HPDE6-E6E7 (cell line): Measurements from ENCODE around the gene FBXL19.
"Not testable (repeated sequence)": the region's sequence is repeated elsewhere in the genome, so short reads cannot be mapped to it uniquely, and the experiment has no call there.

Experiments
- DNase-seq: peaks from one replicate; pipeline ENCODE4 v3.0.0; 2011; ENCODE audit warnings: missing footprints; ENCODE audit errors: extremely low spot score

FBXL19 gene

DNA sequence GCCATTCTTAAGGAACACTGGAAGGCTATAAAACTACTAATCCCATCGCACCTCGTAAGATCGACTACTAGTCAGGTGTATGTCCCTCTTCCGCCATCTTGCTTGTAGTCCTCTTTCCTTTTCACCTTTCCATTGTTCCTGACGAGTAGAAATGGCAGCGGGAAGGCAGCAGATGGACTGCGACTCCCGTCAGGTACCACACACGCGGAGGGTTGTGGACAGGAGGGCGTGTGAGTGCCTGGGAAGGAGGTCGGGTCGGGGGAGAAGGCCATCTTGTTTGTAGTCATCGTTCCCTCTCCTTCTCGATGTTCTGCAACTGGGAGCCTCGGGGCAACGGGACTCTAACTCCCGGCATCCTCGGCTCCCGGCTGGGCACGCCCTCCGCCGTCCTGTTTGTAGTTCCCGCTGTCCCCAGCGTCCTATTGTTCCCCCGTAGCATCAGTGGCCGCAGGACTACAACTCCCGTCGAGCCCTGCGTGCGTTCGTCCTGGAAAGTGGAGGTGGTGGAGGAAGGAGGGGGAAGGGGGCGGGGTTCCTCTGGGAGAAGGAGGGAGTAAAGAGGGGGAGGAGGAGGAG, 324 bp upstream of the FBXL19 start:
- peak; percentile 96 for DNase-seq

DNA sequence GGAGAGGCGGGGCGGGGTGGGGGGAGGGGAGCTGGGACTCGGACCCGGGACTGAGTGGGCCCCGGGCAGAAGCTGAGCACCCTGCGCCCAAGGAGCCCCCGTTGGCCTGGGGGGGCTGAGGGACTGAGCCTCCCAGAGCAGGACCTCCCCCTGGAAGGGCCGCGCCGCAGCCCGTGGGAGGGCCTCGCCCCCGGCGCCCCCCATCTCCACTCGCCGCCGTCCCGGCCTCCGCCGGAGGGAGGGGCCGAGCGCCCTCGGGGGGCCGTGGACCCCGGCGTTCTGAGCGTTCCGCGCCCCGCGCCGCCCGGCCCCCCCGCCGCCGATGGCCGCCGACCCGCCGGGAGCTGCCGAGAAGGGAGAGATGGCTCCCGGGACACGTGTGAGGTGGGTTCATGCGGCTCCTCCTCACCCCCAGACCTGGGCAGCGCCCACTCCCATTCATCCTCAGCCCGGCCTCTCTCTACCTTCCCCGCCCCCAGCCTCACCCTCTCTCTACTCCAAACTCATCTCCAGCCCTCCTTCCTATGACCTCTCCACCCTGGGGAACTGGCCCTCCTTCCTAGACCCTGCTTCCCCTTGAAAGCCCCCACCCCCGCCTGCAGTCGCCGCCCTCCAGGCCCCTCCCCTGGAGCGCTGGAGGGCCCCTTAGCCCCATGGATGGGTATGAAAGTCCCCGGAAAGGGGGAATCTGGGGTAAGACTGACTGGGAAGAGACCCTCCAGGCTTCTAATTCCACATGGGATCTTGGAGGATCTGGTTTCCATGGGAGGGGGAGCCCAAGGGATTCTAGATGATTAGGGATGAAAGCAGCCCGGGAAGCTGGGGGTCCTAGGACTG, 922 bp downstream of the FBXL19 start:
- no peak for DNase-seq

DNA sequence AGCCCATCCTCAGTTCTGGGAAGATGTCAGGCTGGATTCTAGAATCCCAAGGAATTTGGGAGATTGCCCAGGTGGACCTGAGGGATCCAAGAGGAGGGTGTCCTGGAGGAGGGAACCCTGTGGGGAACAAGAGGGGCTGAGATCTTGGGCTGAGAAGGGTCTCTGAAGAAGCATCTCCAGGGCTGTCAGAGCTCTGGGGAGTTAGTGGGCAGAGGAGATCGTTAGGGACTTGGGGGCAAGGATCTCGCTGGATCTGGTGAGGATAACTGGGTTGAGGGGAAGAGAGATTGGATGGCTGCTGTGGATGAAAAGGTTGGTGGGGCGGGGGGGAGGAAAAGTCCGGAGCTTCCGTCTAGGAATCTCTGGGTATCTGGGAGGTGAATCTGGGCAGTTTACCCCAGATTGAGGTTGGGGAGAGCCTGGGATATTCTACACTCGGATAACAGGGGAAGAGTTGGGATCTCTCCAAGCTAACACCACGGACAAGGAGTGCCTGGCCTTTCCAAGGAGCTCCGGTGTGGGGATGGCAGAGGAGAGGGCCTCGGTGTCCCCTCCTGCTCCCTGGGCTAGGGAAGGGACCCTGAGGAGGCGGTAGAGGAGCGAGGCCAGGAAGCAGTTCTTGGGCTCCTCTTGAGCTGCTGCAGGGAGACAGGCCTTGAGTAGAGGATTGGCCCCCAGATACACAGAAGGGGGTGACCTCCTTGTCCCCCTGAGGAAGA, 1.7 kb downstream of the FBXL19 start:
- no peak for DNase-seq

DNA sequence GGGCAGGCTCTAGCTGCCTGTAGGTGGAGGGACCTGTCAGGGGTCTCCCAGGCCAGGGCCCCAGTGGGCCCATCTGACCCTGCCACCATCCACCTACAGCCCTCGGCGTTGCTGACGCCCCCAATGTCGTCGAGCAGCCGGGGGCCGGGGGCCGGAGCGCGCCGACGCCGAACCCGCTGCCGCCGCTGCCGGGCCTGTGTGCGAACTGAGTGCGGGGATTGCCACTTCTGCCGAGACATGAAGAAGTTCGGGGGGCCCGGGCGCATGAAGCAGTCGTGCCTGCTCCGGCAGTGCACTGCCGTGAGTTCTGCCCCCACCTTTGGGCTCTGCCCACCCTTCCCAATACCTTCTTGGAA, 2.2 kb downstream of the FBXL19 start:
- no peak for DNase-seq

DNA sequence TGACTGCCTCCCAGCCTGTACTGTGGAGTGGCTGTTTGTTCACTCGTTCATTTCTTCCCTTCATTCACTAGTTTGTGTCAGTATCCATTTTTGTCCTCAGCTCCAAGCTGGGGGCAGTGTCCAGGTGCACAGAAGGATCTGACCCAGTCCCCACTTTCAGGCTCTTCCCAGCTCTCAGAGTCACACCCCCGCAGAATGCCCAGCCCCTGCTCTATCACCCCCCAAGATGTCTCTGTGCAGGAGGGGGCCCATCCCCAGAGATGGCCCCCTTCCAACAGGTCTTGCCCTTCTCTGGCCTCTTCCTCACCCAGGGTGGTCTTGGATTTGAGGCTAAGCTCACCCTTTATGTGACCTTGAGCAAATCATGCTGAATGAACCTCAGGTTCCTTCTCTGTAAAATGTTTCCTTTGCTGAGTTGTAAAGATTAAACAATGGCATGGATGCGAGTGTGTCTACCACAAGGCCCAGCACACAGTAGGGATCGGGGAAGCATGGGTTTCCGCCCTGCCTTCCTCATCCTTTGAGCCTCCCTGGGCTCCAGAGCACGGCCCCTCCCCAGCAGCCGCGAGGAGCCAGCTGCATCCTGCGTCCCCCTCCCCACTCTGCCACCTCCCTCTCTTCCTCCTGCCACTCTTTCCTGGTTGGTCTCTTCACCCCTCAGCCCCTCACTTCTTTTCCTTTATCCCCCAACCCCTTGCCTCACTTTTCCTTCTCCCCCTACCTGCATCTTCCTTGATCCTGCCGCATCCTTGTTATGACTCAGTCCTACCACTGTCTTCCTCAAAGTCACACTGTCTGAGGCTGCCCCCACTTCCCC, 2.8 kb downstream of the FBXL19 start:
- DNase-seq = no peak

DNA sequence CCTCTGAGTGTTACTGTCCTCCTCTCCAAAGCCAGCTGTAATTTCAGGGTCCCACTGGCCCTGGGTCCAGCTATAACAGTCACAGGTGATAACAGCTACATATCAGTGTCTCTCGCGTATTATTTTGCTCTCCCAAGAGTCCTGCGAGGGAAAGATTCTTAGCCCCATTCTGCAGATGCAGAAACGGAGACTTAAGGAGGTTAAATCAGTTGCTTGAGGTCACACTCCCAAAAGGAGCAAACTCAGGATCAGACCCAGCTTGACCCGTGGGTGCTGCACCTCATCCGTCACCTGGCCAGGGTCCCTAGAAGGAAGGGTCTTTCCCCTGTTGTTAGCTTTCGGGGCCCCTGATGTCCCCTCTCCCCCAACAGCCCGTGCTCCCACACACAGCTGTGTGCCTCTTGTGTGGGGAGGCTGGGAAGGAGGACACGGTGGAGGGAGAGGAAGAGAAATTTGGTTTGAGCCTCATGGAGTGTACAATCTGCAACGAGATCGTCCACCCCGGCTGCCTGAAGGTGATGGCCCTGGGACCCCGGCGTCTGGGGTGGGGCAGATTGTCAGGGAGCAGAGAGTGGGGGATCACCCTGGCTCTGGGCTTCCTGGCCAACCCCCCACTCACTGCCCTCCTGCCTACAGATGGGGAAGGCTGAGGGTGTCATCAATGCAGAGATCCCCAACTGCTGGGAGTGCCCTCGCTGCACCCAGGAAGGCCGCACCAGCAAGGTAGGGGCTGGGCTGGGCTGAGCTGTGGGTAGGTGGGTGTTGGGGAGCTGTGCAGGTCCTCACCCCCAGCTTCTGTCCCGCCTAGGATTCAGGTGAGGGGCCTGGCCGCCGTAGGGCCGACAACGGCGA, 3.8 kb downstream of the FBXL19 start:
- no peak for DNase-seq

DNA sequence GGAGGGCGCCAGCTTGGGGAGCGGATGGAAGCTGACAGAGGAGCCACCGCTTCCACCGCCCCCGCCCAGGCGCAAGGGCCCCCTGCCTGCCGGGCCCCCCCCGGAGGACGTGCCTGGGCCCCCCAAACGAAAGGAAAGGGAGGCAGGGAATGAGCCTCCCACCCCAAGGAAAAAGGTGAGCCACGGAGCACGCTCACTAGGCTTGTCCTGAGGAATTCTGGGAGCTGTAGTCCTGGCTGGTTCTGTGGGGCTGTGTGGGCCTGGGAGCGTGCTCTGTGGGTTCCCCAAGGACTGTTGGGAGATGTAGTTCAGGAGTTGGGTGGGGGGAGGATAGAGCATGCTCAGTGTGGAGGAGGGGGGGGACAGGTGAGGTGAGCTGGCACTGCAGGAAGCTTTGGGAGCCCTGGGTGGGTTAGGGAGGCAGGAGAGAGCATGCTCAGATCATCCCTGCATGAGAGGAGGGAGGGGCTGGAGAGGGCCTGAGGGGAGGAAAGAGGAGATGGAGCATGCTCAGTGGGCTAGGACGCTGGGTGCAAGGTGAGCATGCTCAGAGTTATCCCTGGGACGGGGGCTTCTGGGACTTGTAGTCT, 4.5 kb downstream of the FBXL19 start:
- DNase-seq = no peak

DNA sequence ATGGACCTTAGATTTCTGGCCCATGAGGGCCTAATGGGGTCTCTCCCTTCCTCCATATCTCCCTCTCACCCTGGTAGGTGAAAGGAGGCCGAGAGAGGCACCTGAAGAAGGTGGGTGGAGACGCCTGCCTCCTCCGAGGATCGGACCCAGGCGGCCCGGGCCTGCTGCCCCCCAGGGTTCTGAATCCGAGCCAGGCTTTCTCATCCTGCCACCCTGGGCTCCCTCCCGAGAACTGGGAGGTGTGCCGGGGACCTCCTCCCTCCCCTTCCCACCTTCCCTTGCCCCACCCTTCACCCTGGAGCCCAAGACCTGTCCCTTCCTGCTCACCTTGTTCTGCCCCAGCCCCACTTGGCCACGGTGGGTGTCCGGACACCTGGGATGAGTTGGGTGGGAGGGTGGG, 5.0 kb downstream of the FBXL19 start:
- DNase-seq = no peak

DNA sequence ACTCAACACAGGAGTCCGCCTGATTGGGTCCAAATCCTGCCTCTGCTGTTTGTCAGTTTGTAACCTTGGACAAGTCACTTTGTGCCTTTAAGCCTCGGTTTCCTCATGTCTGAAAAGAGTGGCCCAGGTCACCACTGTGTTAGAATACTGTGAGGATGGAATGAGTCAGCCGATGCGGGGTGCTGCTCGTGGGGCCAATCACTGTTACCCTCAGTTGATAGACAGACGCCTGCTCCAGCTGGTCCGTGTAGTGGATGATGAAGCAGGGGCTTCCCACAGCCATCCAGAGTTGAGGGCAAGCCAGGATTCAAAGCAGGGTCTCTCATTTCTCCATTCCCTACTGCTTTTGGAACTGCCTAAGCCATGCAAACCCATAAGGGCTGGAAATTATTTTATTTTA, 5.8 kb downstream of the FBXL19 start:
- no peak for DNase-seq

DNA sequence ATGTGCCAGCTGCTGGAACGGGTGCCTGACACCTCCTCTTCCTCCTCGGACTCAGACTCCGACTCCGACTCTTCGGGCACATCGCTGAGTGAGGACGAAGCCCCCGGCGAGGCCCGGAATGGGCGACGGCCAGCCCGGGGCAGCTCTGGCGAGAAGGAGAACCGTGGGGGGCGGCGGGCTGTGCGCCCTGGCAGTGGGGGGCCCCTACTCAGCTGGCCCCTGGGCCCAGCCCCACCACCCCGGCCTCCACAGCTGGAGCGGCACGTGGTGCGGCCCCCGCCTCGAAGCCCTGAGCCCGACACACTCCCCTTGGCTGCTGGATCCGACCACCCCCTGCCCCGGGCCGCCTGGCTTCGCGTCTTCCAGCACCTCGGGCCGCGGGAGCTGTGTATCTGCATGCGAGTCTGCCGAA, 6.8 kb downstream of the FBXL19 start:
- no peak for DNase-seq

DNA sequence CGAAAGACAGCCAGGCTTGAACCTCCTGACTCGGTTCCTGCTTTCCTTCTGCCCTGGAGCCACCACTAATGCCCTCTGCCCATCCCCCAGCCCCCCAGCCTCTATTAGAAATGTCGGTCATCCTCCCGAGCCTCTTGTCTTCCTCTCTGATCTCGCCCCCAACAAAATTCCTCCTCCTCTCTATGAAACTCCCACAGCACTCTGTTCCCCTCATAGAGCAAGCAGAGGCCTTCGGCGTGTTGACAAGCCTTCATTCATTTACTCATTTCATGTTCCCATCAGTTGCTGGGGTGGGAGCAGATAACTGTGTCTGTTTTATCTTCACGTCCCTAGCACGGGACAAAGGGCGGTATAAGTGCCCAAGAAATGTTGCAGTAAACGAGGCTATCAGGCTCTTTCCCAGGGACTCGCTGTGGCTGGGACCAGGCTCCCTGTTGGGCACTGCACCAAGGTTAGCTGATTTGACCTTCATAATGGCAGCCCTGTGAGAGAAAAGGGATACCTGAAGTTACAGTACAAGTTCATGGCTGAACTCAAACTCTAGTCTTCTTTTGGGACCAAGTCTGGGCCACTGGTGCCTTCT, 7.8 kb downstream of the FBXL19 start:
- no peak for DNase-seq

DNA sequence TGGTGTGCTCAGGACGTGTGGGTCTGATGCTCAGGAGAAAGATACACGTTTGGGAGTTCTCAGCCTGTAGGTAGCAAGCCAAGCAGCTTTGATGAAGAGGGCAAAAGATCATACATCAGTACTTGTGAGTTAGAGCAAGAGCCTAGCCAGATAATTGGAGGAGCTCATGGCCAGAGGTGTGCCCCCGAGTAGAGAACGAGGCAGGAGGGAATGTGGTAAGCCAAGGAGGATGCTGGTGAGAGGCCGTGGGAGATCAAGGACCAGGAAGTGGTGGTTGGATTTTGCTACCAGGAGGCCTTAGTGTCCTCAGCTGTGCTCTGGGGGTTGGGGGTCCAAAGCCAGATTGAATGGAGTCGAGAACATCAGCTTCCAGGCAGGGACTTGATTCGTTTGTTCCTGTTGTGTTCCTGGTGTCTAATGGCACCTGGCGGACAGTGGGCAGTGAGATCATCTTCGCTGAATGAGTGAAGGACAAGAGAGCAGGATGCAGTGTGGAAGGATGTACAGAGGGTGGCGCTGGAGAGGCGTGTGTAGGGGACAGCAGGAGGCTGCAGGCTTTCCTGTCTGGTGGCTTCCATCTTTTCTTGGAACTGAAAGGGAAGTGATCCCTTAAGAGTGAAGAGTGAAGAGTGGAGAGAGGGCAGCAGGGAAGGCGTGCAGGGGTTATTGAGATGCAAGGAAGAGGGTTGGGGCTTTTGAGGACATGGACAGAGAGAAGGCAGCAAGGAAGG, 11.6 kb downstream of the FBXL19 start:
- no peak for DNase-seq

DNA sequence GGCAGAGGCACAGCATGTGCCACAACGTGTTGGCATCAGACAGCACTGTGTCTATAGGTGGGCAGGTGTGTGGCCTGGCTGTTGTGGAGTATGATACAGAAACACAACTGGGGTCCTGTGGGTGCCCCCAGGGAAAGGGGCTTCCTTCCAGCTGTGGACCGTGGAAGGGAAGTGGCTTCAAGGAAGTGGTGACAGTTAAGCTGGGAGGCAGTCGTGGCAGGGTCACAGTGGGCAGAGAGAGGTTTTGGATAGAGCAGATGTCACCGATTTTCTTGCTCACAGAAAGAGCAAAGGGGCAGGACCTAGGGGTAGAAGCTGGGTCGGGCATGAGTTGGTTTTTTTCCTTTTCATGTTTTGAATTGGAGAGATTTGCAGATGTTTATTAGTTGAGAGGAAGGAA, 14.3 kb downstream of the FBXL19 start:
- DNase-seq = no peak

DNA sequence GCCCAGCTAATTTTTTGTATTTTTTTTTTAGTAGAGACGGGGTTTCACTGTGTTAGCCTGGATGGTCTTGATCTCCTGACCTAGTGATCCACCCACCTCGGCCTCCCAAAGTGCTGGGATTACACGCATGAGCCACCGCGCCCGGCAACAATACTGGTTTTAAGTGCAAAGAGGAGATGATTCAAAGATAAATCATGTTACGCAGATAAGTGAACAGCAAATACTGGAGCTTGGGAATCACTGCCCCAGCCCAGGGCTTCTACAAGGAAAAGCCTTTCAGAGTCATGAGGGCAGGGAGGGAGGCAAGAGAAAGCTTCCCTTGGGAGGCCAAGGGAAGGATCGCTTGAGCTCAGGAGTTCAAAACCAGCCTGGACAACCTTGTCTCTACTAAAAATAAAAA, 16.2 kb downstream of the FBXL19 start:
- not testable (repeated sequence) for DNase-seq

DNA sequence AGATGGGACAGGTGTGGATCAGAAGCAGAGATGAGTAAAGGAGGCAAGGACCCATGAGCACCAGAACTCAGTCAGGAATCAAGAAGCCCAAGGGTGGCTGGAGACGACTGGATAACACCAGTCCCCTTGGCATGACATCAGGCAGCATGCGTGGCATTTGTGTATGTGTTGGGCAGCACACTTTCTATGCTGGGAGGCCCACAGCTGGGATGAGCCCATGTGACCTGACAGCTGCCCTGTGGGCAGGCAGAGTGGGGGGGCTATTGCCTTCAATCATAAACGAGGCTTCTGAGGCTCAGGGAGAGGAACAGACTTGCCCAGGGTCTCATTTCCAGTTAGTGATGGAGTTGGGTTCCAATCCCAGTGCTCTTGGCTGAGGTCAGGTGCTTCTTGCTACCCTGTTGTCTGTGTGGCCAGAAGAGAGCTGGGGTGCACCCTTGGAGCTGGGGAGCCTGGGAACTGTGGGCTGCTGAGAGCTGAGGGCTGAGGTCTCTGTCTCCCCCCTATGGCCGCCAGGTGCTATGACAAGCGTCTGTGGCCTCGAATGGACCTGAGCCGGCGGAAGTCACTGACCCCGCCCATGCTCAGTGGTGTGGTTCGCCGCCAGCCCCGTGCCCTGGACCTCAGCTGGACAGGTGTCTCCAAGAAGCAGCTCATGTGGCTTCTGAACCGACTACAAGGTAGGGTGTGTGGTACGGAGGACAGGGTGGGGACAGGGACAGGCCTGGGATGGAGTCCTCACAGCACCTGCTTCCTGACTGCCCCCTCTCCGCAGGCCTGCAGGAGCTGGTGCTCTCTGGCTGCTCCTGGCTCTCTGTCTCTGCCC, 18.4 kb downstream of the FBXL19 start:
- peak; percentile 76 for DNase-seq

DNA sequence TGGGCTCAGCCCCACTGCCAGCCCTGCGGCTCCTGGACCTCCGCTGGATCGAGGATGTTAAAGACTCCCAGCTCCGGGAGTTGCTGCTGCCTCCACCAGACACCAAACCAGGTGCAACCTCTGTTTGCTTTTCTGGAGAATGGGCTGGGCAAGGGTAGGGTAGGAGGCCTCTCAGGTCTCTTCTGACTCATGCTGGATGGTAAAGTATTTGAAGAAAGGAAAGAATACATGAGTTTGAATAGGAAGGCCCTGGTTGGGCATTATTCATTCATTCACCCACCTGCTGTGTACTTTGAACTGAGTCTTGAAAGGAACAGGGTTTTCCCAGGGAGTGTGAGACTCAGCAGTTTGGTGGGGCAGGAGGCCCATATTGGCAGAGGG, 19.0 kb downstream of the FBXL19 start:
- DNase-seq = no peak

DNA sequence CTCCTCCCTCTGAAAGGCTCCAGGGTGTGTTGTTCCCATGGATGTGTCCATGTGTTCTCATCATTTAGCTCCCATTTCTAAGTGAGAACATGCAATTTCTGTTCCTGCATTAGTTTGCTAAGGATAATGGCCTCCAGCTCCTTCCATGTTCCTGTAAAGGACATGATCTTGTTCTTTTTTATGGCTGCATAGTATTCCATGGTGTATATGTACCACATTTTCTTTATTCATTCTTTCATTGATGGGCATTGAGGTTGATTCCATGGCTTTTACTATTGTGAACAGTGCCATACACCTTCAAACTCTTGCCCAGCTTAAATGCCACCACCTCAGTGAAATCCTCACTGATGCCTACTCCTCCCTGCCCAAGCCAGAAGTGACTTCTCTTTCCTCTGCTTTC, 21.0 kb downstream of the FBXL19 start:
- no peak for DNase-seq

DNA sequence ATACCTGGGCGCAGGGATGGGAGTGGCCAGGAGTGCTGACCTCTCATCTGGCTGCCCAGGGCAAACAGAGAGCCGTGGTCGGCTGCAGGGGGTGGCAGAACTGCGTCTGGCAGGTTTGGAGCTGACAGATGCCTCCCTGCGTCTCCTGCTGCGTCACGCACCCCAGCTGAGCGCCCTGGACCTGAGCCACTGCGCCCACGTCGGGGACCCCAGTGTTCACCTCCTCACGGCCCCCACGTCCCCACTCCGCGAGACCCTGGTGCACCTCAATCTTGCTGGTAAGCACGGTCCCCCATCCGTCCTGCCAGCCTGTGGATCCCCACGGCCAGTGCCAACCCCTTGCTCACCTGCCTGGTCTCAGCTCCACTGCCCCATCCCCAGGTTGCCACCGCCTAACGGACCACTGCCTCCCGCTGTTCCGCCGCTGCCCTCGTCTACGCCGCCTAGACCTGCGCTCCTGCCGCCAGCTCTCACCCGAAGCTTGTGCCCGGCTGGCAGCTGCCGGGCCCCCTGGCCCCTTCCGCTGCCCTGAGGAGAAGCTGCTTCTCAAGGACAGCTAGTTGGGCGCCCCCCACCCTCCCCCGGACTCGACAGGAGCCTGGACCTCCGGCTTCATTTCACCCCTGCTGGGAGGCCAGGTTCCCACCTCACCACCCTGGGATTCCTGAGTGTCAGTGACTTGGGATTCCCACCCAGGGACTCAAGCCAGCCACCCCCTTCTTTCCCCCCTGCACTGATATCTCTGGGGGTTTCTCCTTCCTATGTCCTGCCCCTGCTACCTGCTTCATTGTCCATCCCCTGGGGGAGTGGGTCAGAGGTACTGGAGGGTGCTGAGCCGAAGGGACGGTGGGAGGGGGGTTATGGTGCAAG, 23.5 kb downstream of the FBXL19 start:
- DNase-seq = no peak
